ENCODE data around the gene BRI3.

Gene BRI3, protein sequence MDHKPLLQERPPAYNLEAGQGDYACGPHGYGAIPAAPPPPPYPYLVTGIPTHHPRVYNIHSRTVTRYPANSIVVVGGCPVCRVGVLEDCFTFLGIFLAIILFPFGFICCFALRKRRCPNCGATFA

DNA sequence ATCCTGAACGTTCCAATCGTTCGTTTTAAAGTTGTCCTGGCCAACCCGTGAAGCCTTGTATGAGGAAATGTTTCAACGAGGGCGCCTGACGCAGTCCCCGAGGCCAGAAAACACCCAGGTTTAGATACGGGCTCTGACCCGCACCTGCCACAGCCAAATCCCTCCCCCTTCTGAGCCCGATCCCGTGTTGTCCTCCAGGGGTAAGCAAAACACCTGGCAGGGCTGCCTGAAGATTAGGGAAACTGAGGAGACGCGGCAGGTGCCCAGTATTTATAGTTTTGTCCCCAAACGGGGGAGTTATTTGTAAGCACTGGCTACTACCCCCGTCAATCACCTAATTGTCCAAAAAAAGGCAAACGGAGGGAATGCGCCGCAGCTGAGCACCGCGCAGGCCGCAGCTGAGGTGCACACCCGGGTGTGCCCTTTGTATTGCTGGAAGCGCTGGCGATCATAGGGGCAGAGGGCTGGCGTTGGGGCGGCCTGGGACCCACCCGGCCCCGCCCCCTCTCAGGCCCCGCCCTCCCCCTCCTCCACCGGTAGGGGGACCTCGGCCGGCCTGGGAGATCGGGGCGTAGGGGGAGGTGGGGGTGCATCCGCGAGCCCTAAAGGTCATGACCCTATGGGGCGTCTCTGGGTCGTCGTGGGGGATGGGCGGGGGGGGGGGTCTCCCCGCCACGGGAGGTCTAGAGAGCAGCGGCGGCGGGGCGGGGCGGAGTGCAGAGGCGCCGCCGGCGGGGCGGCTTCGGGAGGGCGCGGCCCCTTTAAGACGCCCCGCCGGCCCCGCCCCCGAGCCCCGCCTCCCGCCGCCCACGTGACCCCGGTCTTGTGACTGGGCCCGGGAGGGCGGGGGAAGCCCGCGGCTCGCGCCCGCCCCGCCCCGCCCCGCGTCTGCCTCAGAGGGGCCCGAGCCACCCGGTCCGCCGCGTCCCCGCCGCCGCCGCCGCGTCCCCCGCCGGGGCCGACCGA is at the start of gene BRI3:
Gene BRI3, plus strand, starts transcription at position 896 of the 966 bp plus-strand sequence. CDS start 110 bp downstream, outside the sequence.
- in situ Hi-C loops (cut with MboI; ENCODE audit: low pct_unique_long_range_greater_than_20kb, low sequenced_read_pairs): no loop called here
- peak; percentile 48 for DNase-seq

DNA sequence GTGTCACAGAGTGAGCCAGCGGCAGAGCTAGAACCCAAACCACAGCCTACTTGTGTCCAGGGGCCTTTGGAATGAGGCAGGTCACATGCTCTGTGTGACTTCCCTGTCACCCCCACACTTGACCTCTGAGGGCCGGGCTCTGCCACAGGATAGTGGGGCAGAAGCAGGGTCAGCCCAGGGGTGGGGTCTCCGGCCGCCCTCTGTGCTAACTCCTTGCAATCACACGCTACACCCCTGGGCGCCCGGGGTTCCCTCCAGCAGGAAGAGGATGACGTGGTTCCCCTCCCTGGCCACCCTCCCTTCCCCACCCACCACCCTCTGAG is 49.3 kb upstream of the BRI3 start:
- DNase-seq: no peak
- in situ Hi-C loops (cut with MboI; ENCODE audit: low pct_unique_long_range_greater_than_20kb, low sequenced_read_pairs): no loop called here

GRCh38 chr7:98232799-98233198 is 48.7 kb upstream of the BRI3 start:
- in situ Hi-C loops (cut with MboI; ENCODE audit: low pct_unique_long_range_greater_than_20kb, low sequenced_read_pairs): no loop called here
- no peak for DNase-seq

GRCh38 chr7:98233219-98234070 is 48.0 kb upstream of the BRI3 start:
- in situ Hi-C loops (cut with MboI; ENCODE audit: low pct_unique_long_range_greater_than_20kb, low sequenced_read_pairs): no loop called here
- DNase-seq: no peak

DNA sequence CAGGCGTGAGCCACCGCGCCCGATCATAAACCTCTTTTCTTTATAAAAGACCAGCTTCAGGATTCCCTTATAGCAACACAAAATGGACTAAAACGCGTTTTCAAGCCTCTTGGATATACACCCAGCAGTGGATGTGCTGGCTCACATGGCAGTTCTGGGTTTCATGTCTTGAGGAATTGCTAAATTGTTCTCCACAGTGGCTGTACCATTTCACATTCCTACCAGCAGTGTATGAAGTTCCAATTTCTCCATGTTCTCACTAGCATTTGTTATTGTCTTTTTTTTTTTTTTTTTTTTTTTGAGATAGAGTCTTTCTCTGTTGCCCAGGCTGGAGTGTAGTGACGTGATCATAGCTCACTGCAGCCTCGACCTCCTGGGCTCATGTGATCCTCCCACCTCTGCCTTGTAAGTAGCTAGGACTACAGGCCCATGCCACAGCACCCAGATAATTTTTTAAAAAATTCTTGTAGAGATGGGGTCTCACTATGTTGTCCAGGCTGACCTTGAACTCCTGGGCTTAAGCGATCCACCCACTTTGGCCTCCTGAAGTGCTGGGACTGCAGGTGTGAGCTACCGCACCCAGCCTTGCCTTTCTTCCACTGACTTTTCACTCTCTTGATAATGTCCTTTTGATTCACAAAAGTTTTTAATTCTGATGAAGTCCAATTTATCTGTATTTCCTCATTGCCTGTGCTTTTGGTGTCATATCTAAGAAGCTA is 46.9 kb upstream of the BRI3 start:
- in situ Hi-C loops (cut with MboI; ENCODE audit: low pct_unique_long_range_greater_than_20kb, low sequenced_read_pairs): no loop called here
- no peak for DNase-seq

GRCh38 chr7:98235901-98236300 is 45.6 kb upstream of the BRI3 start:
- no peak for DNase-seq
- in situ Hi-C loops (cut with MboI; ENCODE audit: low pct_unique_long_range_greater_than_20kb, low sequenced_read_pairs): no loop called here

GRCh38 chr7:98236355-98237185 is 44.9 kb upstream of the BRI3 start:
- no peak for DNase-seq
- in situ Hi-C loops (cut with MboI; ENCODE audit: low pct_unique_long_range_greater_than_20kb, low sequenced_read_pairs): no loop called here

DNA sequence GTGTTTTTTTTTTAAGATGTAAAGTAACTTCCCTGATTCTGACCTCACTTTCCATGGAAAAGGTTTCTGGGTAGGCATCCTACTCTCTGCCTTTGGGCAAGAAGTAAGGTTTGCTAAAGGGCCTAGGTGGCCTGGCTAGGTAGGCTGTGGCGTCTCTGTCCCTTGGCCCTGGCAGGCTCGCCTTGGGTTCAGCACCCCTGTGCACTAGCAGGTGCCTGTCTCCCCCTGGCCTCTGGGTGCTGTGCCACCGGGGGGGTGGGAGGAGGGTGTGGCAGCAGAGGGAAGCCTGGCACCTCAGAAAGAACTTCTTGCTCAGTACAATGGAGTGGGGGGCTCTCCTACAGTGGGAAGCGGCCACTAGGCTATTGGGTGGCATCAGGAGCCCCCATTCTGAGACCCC is 43.4 kb upstream of the BRI3 start:
- in situ Hi-C loops (cut with MboI; ENCODE audit: low pct_unique_long_range_greater_than_20kb, low sequenced_read_pairs): no loop called here
- DNase-seq: no peak

GRCh38 chr7:98238976-98239375 is 42.5 kb upstream of the BRI3 start:
- DNase-seq: no peak
- in situ Hi-C loops (cut with MboI; ENCODE audit: low pct_unique_long_range_greater_than_20kb, low sequenced_read_pairs): no loop called here

DNA sequence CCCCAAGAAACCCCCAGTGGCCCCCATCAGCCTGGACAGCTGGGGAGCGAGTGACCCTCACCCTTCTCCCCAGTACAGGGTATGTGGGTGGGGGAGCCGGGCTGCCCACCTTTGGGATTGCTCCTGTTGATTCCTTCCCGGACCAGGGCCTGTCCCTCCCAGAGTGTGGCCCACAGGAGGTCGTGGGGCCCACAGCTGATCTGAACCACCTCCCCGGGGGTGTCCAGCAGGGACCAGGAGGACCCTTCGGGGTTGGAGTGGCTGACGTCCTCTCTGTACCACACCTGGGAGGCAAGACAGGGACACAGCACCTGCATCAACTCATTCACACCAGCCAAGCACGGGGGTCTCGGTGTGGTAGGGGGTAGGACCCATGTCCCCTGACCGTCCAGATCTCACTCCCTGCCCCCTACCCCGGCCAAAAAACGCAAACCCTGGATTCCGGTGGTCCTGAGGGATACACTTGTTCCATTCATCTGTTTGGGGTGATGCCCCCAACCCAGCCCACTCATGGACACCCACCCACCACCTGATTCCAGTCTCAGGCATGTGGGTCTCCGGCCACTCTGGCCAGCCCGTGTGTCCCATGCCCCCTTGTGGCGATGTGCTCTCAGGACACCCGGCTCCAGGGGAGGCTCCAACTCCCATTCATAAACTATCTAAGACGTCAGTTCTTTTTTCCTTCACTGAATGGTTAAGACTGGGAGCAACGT is 40.4 kb upstream of the BRI3 start:
- in situ Hi-C loops (cut with MboI; ENCODE audit: low pct_unique_long_range_greater_than_20kb, low sequenced_read_pairs): no loop called here
- DNase-seq: peak; percentile 44

DNA sequence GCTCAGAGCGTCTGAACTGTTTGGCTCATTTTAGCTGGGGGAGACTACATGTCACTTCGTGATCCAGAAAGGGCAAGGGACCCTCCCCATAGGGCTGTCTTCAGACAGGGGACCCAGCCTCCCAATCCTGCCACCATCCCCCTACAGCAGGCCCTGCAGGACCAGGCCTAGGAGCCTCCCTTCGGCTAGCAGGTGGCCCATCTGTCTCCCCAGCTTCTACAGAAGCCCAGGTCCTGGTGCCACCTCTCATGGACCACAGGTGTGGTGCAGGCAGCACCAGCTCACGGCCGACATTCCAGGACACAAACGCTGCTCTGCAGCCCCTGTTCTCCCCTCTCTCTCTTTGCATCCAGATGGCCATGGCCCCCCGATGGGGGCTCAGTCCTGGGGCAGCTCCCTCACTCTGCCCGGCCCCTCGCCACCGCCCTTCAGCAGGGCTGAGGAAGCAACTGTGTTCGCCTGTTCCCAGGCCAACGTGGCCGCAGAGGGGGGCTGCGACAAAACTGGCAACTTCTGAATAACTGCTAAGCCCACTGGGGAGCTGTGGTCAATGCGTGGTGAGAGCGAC is 39.7 kb upstream of the BRI3 start:
- no peak for DNase-seq
- in situ Hi-C loops (cut with MboI; ENCODE audit: low pct_unique_long_range_greater_than_20kb, low sequenced_read_pairs): no loop called here

DNA sequence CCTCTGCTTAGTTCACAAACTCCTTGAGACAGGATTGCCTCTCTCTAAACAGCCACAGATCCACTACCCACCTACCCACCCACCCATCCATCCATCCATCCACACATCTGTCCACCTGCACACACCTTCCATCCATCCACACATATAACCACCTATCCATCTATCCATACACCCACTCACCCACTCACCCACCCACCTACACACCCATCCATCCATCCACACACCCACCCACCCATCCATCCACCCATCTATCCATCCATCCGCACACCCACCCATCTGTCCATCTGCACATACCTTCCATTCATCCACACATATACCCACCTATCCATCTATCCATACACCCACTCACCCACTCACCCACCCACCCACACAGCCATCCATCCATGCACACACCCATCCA is 39.1 kb upstream of the BRI3 start:
- DNase-seq: no peak
- in situ Hi-C loops (cut with MboI; ENCODE audit: low pct_unique_long_range_greater_than_20kb, low sequenced_read_pairs): no loop called here

DNA sequence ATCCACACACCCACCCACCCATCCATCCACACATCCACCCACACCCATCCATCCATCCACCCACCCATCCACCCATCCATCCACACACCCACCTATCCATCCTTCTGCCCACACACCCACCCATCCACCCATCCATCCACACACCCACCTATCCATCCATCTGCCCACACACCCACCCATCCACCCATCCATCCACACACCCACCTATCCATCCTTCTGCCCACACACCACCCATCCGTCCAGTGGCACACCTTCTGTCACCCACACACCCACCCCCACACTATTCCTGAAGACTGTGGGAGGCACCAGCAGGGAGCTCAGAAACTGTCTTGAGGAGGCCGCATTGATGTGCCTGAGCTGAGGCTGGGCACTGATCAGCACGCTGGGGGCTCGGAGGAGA is 38.6 kb upstream of the BRI3 start:
- DNase-seq: no peak
- in situ Hi-C loops (cut with MboI; ENCODE audit: low pct_unique_long_range_greater_than_20kb, low sequenced_read_pairs): no loop called here

GRCh38 chr7:98244871-98245270 is 36.6 kb upstream of the BRI3 start:
- in situ Hi-C loops (cut with MboI; ENCODE audit: low pct_unique_long_range_greater_than_20kb, low sequenced_read_pairs): no loop called here
- DNase-seq: no peak

DNA sequence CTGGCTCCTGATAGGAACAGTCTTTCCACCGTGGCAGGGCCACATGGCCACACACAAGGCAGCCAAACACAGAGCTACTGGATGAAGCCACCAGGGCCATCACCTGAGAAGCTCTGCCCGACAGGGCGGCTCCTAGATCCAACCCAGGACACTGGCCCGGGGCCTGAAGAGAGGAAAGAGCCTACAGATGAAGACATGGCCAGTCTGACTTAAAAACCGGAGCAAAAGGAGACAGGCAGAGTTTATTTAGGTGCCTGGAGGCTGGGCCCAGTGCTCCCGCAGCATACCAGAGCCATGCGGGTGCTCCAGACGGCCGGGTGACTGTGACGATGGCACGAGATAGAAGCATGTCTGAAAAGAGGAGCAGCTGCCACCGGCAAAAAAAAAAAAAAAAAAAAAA is 33.3 kb upstream of the BRI3 start:
- DNase-seq: no peak
- in situ Hi-C loops (cut with MboI; ENCODE audit: low pct_unique_long_range_greater_than_20kb, low sequenced_read_pairs): no loop called here

- DNase-seq: peak; percentile 29
- in situ Hi-C loops (cut with MboI; ENCODE audit: low pct_unique_long_range_greater_than_20kb, low sequenced_read_pairs): no loop called here
Measured at GRCh38 chr7:98249106-98249505, 32.4 kb upstream of the BRI3 start.

GRCh38 chr7:98250789-98251188 is 30.7 kb upstream of the BRI3 start:
- no peak for DNase-seq
- in situ Hi-C loops (cut with MboI; ENCODE audit: low pct_unique_long_range_greater_than_20kb, low sequenced_read_pairs): no loop called here

DNA sequence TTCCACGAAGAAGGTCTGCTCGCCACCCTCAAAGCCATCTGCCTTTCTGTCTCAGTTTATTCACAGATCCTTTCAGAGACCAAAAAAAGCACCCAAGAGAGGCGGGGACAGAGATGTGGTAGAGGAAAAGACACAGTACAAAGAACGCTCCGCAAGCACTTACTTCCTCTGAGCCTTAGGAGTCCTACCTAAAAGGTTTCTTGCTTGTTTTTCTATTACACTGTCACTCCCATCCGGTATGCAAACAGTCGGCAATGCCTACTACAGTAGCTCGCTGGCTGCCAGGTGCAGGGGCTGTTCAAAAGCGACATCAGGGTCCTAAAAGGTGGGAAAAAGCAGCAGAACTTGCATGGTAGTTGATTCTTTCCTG is 30.3 kb upstream of the BRI3 start:
- DNase-seq: peak; percentile 35
- in situ Hi-C loops (cut with MboI; ENCODE audit: low pct_unique_long_range_greater_than_20kb, low sequenced_read_pairs): no loop called here

All from KBM-7 (cell line).